Measurements from ENCODE around the gene USP7.
"Not testable (repeated sequence)": the region's sequence is repeated elsewhere in the genome, so short reads cannot be mapped to it uniquely, and the experiment has no call there.

Gene USP7

DNA sequence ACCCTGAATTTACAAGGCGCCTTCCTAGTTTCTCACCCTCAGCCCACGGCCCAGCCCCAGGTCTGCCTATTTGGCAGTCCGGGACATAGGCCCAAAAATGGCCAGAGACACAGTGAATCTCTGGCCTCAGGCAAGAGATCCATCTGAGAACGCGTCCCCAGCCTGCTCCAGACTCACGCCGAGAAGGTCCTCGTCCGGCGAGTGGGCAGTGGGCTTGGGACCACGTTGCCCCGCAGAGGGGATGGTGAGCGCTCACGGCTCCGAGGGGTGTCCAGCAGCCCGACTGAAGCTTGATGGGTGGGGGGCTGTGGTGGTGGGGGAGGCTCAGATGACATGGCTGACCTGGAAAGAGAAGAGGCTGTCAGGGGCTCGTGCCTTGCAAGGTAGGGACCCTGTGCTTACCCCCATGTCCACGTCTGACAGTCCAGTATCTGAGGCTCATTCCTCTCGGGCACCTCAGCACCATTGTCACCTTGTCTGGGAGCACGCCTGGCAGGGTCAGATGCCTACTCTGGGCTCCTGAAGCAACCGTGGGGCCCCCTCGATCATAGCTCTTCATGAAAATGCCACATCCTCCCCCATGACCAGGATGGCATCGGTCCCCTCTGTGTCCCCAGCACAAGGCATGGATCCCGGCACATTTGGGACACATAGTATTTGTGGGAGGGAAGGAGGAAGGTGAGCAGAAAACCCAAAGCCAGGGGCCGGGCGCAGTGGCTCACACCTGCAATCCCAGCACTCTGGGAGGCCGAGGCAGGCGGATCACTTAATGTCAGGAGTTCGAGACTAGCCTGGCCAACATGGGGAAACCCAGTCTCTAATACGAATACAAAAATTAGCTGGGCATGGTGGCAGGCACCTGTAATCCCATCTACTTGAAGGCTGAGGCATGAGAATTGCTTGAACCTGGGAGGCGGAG lies 104.5 kb downstream of the USP7 start:
- DNase-seq: no peak

DNA sequence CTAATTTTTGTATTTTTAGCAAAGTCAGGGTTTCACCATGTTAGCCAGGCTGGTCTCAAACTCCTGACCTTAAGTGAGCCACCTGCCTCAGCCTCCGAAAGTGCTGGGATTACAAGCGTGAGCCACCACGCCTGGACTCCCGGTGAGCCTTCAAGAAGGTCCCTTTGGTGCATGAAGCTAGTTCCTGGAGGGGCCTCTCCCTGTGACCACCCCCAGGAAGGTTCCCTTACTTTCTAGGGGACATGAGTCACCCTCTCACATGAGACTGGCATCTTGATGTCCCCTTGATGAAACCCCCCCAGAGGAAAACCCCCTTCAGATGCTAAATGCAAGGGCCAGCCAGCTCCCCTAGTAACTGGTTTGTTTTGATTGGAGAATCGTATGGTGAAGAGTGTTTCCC lies 107.7 kb downstream of the USP7 start:
- DNase-seq: no peak

GRCh38 chr16:8855051-8855786 lies 108.5 kb downstream of the USP7 start:
- DNase-seq: no peak

- no peak for DNase-seq
Measured at GRCh38 chr16:8854298-8854948, 109.3 kb downstream of the USP7 start.

GRCh38 chr16:8853611-8854010 lies 110.1 kb downstream of the USP7 start:
- DNase-seq: no peak

DNA sequence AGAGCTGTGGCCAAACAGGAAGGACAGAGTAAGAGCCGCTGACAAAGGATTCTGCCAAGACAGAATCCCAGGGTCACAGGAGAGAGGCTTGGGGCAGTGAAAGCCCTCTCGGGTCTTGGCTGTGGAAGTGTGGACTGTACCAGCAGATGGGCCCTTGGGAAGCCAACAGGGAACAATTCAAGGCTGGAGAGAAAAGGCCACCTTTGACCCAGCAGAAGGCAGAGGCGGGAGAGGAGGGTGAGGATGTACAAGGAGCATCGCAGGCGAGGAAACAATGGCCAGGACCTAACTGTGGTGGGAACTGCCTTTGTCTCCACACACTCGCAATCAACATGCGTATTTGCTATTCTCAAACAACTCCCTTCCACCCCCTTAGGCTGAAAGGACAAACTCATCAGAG lies 110.6 kb downstream of the USP7 start:
- no peak for DNase-seq

DNA sequence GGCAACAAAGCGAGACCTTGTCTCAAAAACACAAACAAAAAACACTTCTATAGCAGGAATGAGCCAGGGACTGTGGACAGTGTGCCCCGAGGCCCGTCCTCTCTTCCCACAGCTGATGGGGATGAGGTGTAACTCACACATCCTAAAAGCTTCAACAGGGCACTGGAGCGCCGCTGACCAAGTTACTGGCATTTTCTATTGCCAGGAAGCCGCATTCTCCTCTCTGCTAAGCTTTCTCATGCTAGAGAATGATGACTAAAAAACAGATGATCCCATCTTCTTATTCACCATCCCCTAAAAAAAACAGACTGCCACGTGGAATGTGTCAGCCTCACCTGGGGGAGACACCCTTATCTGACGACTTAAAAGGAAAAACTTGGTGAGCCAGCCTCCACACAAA lies 111.2 kb downstream of the USP7 start:
- no peak for DNase-seq

DNA sequence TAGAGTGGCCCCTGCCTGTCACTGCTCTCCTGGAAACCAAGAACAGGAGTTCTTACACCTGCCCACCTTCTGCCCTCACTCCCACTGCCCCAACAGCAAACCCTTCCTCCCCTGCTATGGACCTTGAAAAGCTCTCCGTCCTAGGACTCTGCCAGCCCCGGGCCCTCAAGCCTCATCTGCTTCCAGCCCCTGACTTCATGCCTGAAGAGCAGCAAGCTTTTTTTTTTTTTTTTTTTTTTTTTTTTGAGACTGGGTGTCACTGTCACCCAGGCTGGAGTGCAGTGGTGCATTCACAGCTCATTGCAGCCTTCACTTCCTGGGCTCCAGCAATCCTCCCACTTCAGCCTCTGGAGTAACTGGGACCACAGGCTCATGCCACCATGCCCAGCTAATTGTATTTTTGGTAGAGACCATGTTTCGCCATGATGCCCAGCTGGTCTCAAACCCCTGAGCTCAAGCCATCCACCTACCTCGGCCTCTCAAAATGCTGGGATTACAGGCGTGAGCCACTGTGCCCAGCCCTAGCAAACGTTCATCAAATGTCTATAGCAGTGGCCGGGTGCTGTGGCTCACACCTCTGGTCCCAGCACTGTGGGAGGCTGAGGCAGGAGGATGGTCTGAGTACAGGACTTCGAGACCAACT lies 111.8 kb downstream of the USP7 start:
- no peak for DNase-seq

DNA sequence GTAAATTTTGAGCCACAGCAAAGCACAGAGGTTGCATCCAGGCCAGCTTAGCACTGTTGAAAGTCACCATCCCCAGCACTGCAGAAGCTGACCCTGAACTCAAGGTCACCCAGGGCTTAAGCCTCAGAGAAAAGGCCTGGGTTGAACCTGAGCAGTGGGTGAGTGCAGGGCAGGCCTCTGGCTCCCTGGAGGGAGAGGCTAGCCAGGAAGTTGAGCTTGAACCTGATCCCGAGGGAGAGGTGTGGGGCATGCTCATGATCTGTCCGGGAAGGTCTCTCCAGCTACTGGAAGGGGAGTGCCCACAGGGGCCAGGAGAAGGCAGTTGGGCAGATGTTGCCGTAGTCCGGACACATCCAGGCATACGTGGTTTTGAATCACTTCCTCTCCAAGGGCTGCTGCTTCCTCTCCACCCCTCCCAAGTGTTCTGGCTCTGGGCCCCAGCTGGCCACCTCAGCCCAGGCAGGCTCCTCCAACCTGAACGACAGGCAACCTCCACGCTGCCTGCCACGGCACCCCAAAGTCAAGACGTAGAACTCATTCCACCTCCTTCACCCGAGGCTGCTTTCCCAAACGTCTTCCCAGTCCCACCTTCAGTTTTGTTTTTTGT lies 113.3 kb downstream of the USP7 start:
- DNase-seq: no peak

DNA sequence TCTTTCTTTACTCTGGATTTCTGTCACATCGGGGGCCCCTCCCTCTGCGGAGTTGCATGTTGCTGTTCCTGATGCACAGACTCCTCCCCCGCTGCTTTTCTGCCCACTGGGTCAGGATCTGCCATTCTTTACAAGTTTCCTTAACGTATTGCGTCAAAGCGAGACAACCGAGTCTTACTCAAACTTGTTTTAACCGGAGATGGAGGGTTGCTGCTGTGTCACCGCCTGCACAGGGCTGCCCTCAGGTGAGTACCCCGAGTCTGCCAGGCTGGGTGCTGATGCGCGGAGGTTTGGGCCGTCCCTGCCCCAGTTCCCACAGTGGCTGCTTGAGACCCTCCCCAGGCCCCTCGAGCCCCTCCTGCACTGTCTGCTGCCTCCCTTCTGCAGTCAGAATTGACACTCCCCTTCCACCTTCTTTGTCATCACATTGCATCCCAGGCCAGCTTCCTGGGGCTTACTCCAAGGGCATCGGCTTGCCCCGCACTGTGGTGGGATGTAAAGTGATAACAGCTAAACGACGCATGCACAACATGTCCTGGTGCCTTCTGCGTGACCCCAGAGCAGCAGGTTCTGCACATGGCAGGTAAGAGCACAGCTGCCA lies 114.2 kb downstream of the USP7 start:
- DNase-seq: no peak

- DNase-seq: peak; percentile 51
Measured at GRCh38 chr16:8848939-8849391, 114.7 kb downstream of the USP7 start.

GRCh38 chr16:8848231-8848938 lies 115.3 kb downstream of the USP7 start:
- no peak for DNase-seq

DNA sequence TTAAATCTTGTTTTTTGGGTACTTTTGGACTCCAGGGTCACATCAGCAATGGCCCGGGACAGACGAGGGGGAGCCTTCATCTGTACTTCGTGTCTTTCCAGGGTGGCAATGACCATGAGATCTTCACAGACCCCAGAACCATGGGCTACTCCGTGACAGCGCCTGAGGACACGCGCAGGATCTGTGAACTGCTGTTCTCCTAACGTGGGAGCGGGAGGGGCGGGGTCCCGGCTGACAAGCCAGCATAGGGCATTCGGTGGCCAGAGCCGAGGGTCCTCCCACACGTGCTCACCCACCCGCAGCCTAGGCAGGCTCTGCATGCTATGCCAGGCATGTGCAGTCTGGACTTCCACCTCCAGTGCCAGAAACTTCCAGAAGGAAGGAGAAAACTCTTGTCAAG lies 116.1 kb downstream of the USP7 start:
- peak; percentile 48 for DNase-seq

- no peak for DNase-seq
Measured at GRCh38 chr16:8847145-8847544, 116.6 kb downstream of the USP7 start.

DNA sequence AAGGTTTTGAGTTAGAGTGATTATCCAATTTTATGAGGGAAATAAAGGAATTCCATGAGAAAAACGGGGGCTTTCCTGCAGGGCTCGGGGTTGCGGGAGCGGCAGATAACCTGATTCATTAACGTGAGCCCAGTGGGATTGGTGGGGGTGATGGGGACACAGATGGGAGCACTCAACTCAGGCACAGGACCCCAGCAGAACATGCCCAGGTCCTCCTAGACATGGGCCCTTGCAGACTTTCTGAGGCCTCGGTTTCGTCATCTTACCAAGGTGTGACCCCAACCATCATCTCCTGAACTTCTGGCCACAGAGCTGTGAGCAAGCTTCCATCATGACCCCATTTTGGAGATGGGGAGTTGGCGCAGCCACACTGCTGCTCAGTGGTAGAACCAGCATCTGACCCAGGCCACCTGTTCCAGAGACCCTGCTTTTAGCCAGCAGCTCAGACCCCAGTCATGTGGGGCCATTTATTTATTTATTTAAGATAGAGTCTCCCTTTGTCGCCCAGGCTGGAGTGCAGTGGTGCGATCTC lies 117.2 kb downstream of the USP7 start:
- no peak for DNase-seq

DNA sequence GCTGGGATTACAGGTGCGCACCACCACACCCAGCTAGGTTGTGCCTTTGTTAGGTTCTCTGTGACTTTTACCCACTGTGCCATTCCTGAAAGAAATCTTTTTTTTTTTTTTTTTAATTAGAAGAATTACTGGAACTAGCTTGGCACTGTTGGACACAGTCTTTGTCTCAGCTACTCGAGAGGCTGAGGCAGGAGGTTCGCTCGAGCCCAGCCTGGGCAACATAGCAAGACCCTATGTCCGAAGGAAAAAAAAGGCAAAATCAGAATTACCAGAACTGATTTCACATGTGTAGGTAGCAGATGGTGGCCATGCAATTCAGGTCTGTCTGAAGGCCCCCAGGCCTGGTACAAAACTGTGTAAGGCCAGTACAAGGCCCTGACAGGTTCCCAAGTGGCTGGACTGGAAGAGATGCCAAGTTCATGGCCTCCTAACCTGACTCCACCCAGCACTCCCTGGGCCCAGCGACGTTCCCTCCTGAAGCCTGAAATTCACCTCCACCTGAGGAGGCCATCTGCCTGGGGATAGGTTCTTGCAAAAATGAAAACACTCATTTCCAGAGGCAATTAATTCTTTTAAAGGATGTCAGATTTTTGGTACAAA lies 117.9 kb downstream of the USP7 start:
- no peak for DNase-seq

- DNase-seq: not testable (repeated sequence)
Measured at GRCh38 chr16:8843296-8843695, 120.4 kb downstream of the USP7 start.
